Activated effector memory CD4-positive, alpha-beta T cell treated with anti-CD3 and anti-CD28 coated beads, Interleukin-2, amount 50 U/mL, for 16 hours (primary cell): ENCODE results near the gene OR6C65.
"Not testable (repeated sequence)": the region's sequence is repeated elsewhere in the genome, so short reads cannot be mapped to it uniquely, and the experiment has no call there.

Source experiments
- DNase-seq: peaks from one replicate; pipeline ENCODE4 v3.0.0-alpha.2; 2020

OR6C65 gene

GRCh38 chr12:55400229-55400628 is at the start of gene OR6C65:
OR6C65 (plus strand) TSS chr12:55400529; CDS start chr12:55400529, 0 bp downstream.
- DNase-seq, result no peak

DNA sequence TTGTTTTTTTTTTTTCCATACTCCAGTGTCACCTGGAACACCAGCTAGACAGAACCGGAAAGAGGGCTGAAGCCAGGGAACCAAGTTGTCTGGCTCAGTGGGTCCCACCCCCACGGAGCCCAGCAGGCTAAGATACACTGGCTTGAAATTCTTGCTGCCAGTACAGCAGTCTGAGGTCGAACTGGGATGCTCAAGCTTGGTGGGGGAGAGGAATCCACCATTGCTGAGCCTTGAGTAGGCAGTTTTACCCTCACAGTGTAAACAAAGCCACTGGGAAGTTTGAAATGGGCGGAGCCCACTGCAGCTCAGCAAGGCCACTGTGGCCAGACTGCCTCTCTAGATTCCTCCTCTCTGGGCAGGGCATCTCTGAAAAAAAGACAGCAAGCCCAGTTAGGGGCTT is 45.0 kb upstream of the OR6C65 start:
- DNase-seq, result not testable (repeated sequence)

GRCh38 chr12:55362675-55363074 is 37.7 kb upstream of the OR6C65 start, which contains the start of gene OR6C75:
OR6C75 (plus strand) TSS chr12:55362975; CDS start chr12:55365111, 2,136 bp downstream.
- DNase-seq, result no peak

- no peak for DNase-seq
These were observed 35.2 kb upstream of the OR6C65 start for GRCh38 chr12:55365086-55365485.

GRCh38 chr12:55372521-55372920 is 27.8 kb upstream of the OR6C65 start:
- DNase-seq, result no peak

DNA sequence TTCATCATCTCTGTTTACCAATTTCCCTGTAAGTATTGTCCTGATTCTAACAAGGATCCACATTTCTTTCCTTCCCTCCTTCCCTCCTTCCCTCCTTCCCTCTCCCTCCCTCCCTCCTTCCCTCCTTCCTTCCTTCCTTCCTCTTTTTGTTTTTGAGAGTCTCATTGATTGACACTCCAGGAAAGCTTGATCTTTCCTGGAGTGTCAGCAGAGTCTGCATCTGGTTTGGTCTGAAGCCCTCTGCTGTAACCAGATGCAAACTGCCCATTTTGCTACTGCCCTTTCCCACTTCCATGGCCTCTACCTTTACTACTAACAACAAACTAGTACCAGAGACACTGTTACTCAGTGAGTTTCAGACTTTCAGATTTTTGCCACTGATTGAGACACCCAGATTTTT is 14.4 kb upstream of the OR6C65 start:
- DNase-seq, result no peak

GRCh38 chr12:55392032-55392795 is 8.1 kb upstream of the OR6C65 start:
- DNase-seq, result no peak

GRCh38 chr12:55396326-55396725 is 4.0 kb upstream of the OR6C65 start:
- DNase-seq, result no peak

- DNase-seq, result no peak
These were observed 7.5 kb downstream of the OR6C65 start for GRCh38 chr12:55407866-55408265.

DNA sequence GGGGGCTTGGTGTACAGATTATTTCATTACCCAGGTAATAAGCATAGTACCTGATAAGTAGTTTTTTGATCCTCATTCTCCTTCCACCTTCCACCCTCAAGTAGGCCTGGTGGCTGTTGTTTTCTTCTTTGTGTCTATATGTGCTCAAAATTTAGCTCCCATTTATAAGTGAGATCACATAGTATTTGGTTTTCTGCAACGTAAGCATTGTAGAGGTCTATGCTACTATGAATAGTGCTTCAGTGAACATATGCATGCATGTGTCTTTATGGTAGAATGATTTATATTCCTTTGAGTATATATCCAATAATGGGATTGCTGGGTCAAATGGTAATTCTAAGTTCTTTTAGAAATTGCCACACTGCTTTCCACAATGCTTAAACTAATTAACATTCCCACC is 8.8 kb downstream of the OR6C65 start:
- DNase-seq, result not testable (repeated sequence)

- not testable (repeated sequence) for DNase-seq
These were observed 11.8 kb downstream of the OR6C65 start for GRCh38 chr12:55412138-55412537.

DNA sequence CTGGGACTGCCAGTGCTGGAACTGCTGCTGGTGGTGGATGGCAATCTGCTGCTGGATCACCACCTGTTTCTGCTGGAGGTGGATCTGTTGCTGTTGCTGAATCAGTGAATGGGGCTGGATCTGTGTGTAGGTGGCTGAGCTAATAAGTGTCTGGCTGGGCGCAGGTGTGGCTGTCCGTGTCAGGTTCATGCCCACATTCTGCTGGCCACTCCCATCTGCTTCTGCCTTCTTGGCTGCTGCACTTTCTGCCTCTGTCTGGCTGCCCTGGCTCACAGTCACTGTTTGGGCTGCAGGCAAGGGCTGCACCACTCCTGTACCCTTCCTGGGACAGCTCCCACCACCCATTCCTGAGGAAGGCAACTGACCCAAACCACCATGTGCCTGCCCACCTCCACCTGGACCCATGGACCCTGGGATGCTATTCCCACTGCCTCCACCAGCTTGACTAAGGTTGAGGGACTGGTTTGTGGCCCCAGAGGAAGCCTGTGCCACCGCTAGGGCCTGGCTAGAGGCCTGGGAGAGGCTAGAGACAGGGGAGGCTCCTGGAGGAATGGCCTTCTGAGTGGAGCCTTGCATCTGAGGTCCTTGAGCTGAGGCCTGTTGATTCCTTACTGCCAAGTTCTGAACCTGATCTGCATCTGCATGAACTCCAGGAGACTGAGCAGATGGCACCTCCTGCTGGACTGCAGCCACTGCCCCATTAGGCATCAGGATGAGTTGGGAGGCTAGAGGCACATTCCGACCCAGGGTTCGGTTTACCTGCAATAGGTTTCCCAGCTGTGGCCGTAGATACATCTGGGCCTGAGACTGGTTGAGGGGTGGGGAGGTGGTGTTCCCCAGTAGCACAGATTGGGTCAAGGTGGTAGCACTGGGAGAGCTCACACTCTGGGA is 13.4 kb downstream of the OR6C65 start:
- not testable (repeated sequence) for DNase-seq

DNA sequence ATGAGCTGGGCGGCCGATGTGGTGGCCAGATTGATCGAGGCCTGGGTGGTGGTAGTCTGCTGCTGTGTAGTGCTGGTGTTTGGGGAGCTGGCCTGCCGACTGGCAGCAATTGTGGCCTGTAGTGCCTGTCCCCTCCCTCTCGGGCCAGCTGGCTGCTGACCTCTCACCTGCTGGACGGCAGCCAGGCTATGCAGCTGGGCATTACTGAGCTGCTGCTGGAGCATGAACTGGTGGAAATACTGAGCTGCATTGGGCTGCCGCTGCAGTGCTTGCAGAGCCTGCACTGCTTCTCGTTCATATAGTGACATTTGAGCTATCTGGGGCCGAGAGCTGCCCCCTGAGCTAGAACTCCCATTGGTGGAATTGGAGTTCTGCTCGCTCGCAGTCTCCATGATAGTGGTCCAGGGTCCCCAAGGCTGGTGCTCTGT is 14.1 kb downstream of the OR6C65 start:
- not testable (repeated sequence) for DNase-seq

- DNase-seq, result not testable (repeated sequence)
These were observed 14.6 kb downstream of the OR6C65 start for GRCh38 chr12:55414889-55415288.

GRCh38 chr12:55416961-55417360 is 16.6 kb downstream of the OR6C65 start:
- no peak for DNase-seq

DNA sequence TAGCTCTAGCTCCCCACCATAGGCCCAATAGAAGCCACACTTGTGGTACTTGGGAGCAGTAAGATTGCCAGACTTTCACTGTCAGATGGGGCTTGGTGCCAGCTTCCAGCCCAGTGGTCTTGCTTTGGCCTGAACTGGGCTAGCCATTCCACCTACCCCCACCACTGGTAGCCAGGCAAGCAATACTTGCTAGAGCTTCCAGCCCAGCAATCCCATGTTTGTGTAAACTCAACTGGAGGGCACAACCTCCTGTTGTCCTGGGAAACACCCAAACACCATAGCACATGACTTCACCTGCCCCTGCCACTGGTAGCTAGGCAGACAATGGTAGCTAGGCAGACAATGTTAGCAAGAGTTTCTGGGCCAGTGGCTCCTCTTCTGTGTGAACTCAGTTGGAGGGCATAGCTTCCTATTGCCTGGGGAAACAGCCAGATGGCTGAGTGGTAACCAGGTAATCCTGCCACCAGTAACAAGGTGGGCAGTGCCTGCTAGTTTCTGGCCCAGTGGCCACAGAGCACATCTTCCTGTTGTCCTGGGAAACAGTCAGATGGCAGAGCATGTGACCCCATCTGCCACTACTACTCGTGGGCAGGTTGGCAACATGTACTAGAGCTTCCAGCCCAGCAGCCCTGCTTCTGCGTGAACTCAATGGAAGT is 20.1 kb downstream of the OR6C65 start:
- no peak for DNase-seq

DNA sequence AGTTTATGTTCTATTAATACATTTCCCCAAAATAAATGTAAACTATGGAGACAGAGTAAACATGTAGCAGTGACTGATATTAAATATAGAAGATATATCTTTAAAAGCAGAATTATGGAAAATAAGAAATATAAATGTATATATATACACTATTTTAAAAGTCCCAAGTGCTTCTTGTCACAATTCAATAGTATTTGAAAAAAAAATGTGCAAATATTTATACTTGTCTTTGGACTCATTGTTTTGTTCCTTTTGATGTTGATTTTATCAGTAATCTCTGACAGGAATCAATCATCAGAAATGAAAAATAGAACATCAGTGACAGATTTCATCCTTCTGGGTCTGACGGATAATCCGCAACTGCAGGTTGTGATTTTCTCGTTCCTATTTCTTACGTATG is 25.6 kb downstream of the OR6C65 start, which contains the start of gene OR6C76:
Gene OR6C76 (plus strand): TSS at position 301 of the 400 bp plus-strand sequence. CDS start 0 bp downstream, at position 301.
- DNase-seq, result no peak

DNA sequence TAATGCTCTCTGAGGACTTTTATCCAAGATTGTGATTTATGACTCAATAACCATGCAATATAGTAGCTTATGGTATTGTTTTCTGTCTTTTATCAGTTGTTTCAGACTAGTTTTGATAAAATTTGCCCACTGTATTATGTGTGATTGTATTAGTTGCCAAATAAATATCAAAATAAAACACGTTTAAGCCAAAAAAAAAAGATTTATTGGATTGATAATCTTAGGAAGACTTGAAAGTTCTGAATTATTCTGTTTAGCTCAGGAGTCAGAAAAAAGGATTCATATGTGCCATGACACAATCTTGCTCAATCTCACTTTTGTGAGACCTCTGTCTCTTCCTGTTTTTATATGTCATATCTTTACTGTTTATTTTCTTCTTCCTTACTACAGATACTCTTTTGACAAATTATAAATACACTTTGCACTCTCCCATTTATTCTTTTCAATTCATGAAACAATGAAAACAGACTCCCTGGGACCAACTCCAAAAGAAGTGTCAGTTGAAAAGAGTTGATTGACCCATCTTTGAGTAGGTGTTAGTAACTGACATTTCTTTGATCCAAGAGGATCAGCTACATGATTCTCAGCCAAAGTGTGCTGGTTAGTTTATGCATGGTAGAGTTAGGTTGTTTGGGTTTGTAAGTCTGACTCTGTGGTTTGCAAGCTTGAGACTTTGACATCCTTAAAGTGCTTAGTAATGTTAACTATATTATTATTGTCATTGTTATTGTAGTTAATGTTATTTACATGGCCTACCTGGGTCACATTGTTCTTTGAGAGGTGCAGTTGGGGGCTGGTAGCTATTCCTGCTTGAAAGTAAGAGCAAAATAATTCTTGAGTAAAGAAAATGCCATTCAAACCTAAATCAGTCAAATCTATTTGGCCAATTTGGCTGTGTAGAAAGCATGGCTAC is 28.3 kb downstream of the OR6C65 start:
- no peak for DNase-seq

DNA sequence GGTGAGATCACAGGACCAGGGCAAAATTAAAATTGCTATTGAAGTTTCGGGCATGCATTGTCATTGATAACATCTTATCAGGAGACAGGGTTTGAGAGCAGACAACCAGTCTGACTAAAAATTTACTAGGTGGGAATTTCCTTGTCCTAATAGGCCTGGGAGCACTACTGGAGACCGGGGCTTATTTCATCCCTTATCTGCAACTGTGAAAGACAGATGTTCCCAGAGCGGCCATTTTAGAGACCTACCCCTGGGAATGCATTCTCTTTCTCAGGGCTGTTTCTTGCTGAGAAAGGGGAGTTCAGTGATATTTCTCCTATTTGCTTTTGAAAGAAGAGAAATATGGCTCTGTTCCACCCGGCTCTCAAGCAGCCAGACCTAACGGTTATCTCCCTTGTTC is 40.9 kb downstream of the OR6C65 start:
- DNase-seq, result not testable (repeated sequence)

- DNase-seq, result no peak
These were observed 43.4 kb downstream of the OR6C65 start, which contains the start of gene OR6C2 for GRCh38 chr12:55443776-55444175. OR6C2 (plus strand) TSS chr12:55444076; CDS start chr12:55452214, 8,138 bp downstream.

DNA sequence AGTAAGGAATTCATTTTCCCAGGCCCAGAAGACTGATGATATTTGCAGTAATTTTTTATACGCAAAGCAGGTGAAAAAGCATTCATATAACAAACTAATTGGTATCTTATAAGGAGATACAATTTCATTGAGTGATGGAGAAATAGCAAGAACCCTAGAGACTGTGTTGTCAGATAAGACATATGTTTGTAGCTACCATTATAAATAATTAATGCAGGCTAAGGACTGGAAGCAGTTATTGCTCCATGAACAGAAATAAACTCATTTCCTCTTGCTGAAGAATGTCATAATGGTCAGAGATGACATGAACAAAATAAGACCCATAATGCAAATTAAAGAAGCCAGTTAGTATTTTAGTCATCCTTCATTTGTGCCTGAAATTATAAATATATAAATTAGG is 45.0 kb downstream of the OR6C65 start:
- DNase-seq, result no peak

DNA sequence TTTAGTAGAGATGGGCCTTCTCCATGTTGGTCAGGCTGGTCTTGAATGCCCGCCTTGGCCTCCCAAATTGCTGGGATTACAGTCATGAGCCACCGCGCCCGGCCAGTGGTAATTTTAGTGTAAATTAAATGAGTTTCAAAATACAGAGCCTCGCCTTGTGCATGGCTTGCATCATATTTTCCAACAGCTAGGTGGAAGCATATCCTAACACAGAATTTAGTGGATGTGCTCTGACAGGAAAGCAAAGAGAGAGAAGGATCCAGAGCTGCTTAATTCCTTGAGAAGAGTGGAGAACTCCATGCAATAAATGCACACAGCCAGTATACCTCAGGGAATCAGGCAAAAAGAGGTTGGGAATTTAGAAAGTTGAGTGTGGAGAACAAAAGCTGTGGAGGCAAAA is 46.0 kb downstream of the OR6C65 start:
- no peak for DNase-seq
